Measurements from ENCODE around the gene SV2B.

DNA sequence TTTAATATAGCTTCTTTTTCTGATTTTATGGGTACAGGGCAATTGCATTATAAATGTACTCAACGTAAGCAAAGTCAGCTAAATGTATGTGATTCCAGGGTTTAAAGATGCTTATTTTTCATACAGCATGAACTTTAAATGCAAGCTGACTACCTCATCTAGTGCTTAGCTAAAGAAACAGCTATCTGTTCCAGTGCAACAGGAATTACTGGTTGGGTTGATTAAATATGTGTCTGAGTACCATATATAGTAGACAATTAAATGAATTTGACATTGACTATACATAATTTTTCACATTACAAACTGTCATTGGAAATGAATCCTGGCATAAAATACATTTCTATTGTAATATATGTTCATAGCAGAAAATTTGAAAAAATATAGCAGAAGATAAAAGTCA lies 26.3 kb upstream of the SV2B start:
- TF ChIP-seq, protein P1, sequence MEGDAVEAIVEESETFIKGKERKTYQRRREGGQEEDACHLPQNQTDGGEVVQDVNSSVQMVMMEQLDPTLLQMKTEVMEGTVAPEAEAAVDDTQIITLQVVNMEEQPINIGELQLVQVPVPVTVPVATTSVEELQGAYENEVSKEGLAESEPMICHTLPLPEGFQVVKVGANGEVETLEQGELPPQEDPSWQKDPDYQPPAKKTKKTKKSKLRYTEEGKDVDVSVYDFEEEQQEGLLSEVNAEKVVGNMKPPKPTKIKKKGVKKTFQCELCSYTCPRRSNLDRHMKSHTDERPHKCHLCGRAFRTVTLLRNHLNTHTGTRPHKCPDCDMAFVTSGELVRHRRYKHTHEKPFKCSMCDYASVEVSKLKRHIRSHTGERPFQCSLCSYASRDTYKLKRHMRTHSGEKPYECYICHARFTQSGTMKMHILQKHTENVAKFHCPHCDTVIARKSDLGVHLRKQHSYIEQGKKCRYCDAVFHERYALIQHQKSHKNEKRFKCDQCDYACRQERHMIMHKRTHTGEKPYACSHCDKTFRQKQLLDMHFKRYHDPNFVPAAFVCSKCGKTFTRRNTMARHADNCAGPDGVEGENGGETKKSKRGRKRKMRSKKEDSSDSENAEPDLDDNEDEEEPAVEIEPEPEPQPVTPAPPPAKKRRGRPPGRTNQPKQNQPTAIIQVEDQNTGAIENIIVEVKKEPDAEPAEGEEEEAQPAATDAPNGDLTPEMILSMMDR (IDR thresholded peaks at IDR 0.05), result no peak
- no peak for TF ChIP-seq POLR2A (IDR thresholded peaks at IDR 0.05)

Measured in testis (tissue), 2 donors.